ENCODE measurements around the gene FLII.

DNA sequence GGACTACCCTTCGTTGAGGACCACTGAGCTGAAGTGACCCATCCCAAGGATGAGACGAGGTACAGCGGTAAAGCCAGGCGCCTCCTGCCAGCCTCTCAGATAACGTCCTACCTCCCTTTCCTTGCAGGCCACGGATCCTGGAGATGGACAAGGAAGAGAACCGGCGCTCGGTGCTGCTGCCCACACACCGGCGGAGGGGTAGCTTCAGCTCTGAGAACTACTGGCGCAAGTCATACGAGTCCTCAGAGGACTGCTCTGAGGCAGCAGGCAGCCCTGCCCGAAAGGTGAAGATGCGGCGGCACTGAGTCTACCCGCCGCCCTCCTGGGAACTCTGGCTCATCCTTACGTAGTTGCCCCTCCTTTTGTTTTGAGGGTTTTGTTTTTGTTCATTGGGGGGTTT lies 50.4 kb downstream of the FLII start:
- no peak for TF ChIP-seq EZH2 (IDR thresholded peaks at IDR 0.05; ENCODE audit: low read depth, low read length, severe bottlenecking)
- no peak for TF ChIP-seq PHF8 (conservative IDR thresholded peaks at IDR 0.05; ENCODE audit: low read depth, low read length)
- TF ChIP-seq, protein P1, sequence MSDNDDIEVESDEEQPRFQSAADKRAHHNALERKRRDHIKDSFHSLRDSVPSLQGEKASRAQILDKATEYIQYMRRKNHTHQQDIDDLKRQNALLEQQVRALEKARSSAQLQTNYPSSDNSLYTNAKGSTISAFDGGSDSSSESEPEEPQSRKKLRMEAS (IDR thresholded peaks at IDR 0.05) = no peak
- TF ChIP-seq CEBPB (IDR thresholded peaks at IDR 0.05; ENCODE audit: low read depth, low read length) = no peak
- no peak for TF ChIP-seq YY1 (IDR thresholded peaks at IDR 0.05; ENCODE audit: low read depth, low read length)
- no peak for TF ChIP-seq RAD21 (IDR thresholded peaks at IDR 0.05 in 1 of 2, conservative IDR thresholded peaks at IDR 0.05 in 1 of 2; ENCODE audit: low read depth in 2 of 2, low read length in 2 of 2)
- no peak for TF ChIP-seq ZNF274 (IDR thresholded peaks at IDR 0.05; ENCODE audit: borderline replicate concordance, extremely low read depth, low read length)
- TF ChIP-seq POLR2A (IDR thresholded peaks at IDR 0.05; ENCODE audit: control extremely low read depth in 1 of 2, low read depth in 2 of 2, low read length in 2 of 2) = no peak
- TF ChIP-seq NRF1 (IDR thresholded peaks at IDR 0.05; ENCODE audit: low read depth, low read length) = no peak
- TF ChIP-seq, protein P2, sequence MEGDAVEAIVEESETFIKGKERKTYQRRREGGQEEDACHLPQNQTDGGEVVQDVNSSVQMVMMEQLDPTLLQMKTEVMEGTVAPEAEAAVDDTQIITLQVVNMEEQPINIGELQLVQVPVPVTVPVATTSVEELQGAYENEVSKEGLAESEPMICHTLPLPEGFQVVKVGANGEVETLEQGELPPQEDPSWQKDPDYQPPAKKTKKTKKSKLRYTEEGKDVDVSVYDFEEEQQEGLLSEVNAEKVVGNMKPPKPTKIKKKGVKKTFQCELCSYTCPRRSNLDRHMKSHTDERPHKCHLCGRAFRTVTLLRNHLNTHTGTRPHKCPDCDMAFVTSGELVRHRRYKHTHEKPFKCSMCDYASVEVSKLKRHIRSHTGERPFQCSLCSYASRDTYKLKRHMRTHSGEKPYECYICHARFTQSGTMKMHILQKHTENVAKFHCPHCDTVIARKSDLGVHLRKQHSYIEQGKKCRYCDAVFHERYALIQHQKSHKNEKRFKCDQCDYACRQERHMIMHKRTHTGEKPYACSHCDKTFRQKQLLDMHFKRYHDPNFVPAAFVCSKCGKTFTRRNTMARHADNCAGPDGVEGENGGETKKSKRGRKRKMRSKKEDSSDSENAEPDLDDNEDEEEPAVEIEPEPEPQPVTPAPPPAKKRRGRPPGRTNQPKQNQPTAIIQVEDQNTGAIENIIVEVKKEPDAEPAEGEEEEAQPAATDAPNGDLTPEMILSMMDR (IDR thresholded peaks at IDR 0.05; ENCODE audit: control extremely low read depth in 1 of 3, insufficient read depth in 1 of 3, low read depth in 1 of 3, low read length in 3 of 3) = no peak
- no peak for TF ChIP-seq EP300 (IDR thresholded peaks at IDR 0.05; ENCODE audit: borderline replicate concordance in 1 of 2, low read depth in 2 of 2, low read length in 2 of 2)
- no peak for TF ChIP-seq POLR2AphosphoS5 (IDR thresholded peaks at IDR 0.05; ENCODE audit: low read depth, low read length)
- no peak for TF ChIP-seq CREB1 (IDR thresholded peaks at IDR 0.05)
